GM12891 (cell line): ENCODE results near the gene DNASE1L3.
"Not testable (repeated sequence)": the region's sequence is repeated elsewhere in the genome, so short reads cannot be mapped to it uniquely, and the experiment has no call there.

ENCODE experiments used
- DNase-seq: peaks from one replicate; pipeline ENCODE4 v3.0.0; 2011; ENCODE audit warnings: low spot score; ENCODE audit not compliant: insufficient read length
- FAIRE-seq: peaks from 2 replicates; lab custom pipeline; 2011; peaks lifted over from hg19 to GRCh38; lab: Jason Lieb, UNC
- PAX5 ChIP-seq: IDR thresholded peaks from 2 replicates; pipeline ENCODE4 v1.6.1; 2011; ENCODE audit warnings: low read length, moderate library complexity, mild to moderate bottlenecking; ENCODE audit not compliant: insufficient read depth, severe bottlenecking
- POLR2A ChIP-seq: IDR thresholded peaks from 2 replicates; pipeline ENCODE4 v1.6.1; 2011; ENCODE audit warnings: low read depth, low read length, control low read depth
- POLR2AphosphoS5 ChIP-seq: IDR thresholded peaks from 2 replicates; pipeline ENCODE4 v1.6.1; 2011; ENCODE audit warnings: low read depth, low read length, control low read depth
- POU2F2 ChIP-seq: IDR thresholded peaks from 2 replicates; pipeline ENCODE4 v1.6.1; 2011; ENCODE audit warnings: low read depth, mild to moderate bottlenecking, control low read depth, low read length, moderate library complexity
- SPI1 ChIP-seq: IDR thresholded peaks from 2 replicates; pipeline ENCODE4 v1.6.1; 2011; ENCODE audit warnings: low read depth, low read length, control low read depth
- TAF1 ChIP-seq: IDR thresholded peaks from 2 replicates; pipeline ENCODE4 v1.6.1; 2011; ENCODE audit warnings: low read depth, low read length, control low read depth

The DNASE1L3 gene

DNA sequence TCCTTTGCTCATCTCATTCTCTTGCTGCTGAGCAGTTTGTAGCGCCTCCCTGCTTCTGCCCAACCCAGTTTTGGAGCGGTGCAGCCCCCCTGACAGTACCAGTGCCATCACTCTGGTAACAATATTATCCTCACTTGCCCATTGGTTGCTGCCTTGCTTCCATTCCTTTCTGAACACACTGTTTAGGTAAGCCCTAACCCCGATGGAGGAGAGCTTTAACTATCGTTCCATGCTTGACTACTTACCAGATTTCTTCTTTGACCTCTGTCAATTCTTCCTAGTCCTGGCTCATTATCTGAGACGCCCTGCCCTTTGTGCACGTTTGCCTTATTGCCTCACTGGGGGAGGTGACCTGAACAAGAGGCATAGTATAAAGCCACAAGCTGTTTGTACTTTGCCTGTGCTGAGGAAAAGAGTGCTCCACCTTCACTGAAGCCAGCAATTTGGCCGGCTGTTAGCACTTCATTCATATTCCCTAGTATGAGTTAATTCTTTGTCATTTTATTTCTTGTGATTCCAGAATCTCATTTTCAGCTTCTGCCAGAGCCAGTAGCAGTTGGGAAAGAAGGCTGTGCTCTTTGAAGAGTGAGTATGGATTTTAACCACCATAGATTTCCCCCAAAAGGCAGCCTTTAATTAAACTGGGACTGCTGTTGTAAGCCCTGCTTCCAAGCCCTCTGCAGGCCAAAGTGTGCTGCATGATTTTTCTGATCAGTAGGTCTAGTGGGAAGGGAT is 38.8 kb upstream of the DNASE1L3 start:
- DNase-seq (no peak), FAIRE-seq (no peak)
- TF ChIP-seq POU2F2 (no peak), SPI1 (0 out of 2 replicates have a peak, but pooled peaks have one; percentile 33)

DNA sequence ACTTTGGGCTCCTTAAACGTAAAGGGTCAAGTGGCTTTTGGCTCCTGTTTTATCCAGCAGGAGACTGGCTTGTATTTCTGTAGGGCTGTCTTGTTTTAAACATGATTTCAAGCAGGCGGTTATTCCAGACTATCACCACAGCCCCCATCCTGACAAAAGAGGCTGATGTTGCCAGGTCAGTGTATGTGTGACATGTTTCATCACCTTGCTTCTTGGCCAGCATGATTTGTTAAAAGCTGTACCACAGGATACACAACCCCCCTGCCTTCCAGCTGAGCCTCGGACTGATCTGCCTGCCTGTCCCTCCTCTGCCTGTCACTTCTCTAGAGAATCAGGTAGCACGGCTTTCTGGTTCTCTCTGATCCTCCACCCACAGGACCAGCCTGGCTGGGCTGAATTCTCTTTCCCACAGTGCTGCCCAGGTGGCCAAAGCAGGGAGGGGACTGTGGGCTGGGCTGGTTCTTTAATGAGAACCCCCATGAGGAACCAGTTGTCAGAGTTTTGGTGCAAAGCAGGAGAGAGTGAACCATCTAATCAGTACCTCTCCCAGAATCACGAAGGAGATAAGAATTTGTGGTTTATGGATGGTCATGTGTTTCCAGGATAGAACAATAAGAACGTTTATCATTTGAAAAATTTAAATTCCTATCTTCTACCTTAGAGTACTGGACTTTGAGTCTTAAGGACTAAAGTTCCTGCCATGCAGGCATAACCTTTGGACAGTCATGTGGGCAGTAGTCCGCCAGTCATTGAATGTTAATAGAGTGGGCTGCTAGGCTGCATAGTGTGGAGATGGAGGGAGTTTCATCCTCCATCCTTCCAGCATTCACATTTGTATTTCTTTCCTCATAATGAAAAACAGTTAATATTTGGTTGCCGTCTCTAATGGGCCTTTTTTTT is 35.6 kb upstream of the DNASE1L3 start:
- no peak for DNase-seq
- no peak for TF ChIP-seq PAX5
- TF ChIP-seq POU2F2 = no peak
- TF ChIP-seq POLR2AphosphoS5 = no peak
- TF ChIP-seq POLR2A = no peak
- TF ChIP-seq SPI1 = no peak
- TF ChIP-seq TAF1 = no peak

DNA sequence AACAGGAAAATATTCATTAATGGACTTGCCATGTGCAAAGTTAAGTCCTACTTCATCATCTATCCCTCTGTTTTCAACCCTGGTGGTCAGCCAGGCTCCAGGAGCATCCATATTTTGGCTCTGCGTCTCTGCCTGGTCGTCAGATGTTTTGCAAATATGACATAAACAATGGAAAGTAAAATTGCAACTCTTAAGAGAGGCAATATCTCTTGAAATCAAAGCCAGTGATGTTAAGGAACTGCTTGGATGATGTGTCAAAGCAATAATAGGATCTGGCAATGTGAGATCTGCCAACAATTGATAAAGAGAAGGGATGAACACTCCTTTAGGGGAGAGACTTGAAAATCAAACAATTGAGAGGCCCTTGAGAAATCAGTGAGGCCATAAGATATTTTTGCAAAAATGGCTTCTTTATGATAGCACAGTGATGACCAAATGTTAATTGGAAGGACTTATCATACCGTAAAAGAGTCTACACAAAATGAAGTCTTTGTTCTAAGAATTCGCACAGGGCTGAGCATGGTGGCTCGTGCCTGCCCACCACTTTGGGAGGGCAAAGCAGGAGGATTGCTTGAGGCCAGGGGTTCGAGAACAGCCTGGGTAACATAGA is 33.3 kb upstream of the DNASE1L3 start:
- DNase-seq = no peak
- no peak for FAIRE-seq
- TF ChIP-seq POLR2A (no peak), SPI1 (no peak), PAX5 (no peak)

More for the DNA sequence above, 35.6 kb upstream of the DNASE1L3 start:
- FAIRE-seq = no peak

DNA sequence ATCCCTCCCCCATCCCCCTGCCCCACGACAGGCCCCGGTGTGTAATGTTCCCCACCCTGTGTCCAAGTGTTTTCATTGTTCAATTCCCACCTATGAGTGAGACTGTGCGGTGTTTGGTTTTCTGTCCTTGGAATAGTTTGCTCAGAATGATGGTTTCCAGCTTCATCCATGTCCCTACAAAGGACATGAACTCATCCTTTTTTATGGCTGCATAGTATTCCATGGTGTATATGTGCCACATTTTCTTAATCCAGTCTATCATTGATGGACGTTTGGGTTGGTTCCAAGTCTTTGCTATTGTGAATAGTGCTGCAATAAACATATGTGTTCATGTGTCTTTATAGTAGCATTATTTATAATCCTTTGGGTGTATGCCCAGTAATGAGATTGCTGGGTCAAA is 32.1 kb upstream of the DNASE1L3 start:
- not testable (repeated sequence) for DNase-seq, FAIRE-seq

DNA sequence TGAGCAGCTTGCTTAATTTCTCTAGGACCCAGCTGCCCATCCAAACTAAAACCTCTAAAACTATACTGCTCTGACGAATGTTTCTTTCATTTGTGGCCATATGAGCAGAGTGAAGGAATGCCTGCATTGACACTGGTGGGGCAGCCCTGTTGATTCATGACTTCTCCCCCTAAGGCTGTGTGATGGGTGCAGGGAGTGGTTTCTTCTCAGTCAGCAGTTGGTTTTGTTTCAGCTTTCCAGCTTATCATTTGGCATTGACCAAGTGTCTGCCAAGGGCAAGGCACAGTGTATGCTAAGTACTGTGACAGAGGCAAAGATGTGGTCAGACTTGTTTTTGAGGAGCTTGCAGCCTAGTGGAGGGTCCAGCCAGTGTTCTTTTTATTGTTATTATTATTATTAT is 31.6 kb upstream of the DNASE1L3 start:
- no peak for TF ChIP-seq POLR2A
- no peak for TF ChIP-seq SPI1
- TF ChIP-seq POLR2AphosphoS5 = no peak
- no peak for TF ChIP-seq TAF1
- no peak for TF ChIP-seq POU2F2
- no peak for TF ChIP-seq PAX5
- DNase-seq (no peak), FAIRE-seq (no peak)

DNA sequence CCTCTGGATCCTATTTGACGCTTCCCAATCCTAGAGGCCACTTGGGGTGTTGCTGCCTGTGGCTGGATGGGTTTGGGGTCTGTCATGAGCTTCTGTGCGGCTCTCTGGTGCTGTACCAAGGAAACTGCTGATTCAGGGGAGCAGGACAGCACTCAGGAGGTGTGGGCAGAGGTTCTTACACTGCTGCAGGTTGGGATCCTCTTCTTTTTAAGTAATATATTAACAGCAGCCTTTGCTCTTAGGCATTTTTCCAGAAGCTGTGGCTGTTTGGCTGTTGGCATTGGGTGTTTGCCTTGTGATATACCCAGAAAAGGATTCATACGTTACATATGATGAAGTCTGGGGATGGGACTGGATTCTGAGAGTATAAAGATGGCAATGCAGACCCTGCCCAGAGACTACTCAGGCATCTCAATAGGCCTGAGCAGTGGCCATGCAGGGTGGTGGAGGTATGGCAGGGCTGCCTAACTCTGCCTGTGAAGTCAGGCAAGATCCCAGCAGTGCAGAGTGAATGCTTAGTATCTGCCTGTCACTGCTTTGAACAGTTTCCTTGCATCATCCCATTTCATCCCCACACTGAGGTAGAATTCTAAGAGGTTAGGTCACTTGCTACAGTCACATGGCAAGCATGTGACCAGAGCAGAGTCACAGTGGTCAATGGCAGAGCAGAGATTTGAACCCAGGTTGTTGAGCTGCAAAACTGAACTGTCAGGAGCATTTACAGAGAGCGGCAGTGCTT is 30.7 kb upstream of the DNASE1L3 start:
- DNase-seq = no peak
- FAIRE-seq = no peak
- no peak for TF ChIP-seq POLR2AphosphoS5
- no peak for TF ChIP-seq SPI1
- TF ChIP-seq PAX5 = no peak
- no peak for TF ChIP-seq POLR2A
- no peak for TF ChIP-seq POU2F2
- no peak for TF ChIP-seq TAF1

DNA sequence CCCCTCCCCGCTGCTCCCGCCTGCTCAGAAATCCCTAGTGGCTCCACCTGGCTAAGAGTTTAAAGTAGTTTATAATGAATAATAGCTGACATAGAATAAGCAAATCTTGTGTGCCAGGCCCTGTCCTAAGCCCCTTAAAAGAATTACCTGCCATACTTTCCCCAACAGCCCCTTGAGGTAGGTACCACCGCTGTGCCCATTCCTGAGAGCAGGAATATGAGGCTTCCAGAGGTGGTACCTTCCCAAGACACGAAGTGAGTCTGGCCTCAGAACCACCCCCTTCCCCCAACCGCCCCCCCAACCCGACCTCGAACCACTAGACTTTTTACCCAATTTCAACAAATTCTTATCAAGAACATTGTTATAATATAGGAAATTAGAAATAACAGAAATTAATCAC is 28.1 kb upstream of the DNASE1L3 start:
- FAIRE-seq (no peak), DNase-seq (no peak)
- no peak for TF ChIP-seq PAX5
- no peak for TF ChIP-seq POLR2A
- TF ChIP-seq POLR2AphosphoS5 = no peak

DNA sequence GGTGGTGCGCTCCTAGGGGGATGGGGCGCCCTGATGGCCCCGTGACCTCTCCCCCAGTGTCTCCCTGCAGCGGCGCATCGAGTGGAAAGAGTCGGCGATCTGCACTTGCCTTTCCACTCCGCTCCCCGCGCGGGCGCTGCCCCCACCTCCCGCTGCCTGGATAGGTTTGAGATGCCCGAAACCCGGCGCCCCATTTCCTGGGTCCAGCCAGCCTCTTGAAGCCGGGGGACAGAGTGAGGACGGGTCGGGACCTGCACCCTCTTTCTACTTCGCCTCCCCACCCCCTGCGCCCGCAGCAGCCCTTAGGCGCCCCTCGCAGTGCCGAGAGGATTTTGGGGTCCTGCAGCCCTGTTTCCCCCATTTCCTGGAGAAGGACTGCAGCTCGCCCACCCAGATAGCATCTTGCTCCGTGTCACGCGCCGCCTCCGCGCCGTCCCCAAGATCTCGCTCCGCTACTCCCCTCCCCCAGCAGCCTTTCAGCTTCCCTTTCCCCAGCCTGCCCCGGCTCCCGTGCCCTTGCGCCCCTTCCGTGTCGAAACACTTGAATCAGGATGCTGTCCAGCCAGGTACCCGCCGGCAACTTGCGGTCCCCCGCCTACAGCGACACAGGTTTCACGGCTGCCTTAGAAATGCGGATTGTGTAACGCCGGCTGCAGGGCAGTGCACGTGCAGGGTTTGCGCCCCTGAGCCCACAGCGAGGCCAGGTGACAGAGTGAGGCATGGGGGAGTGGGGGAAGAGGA is 27.3 kb upstream of the DNASE1L3 start:
- no peak for TF ChIP-seq POLR2AphosphoS5
- TF ChIP-seq TAF1 = no peak
- DNase-seq (no peak), FAIRE-seq (peak; percentile 76)

DNA sequence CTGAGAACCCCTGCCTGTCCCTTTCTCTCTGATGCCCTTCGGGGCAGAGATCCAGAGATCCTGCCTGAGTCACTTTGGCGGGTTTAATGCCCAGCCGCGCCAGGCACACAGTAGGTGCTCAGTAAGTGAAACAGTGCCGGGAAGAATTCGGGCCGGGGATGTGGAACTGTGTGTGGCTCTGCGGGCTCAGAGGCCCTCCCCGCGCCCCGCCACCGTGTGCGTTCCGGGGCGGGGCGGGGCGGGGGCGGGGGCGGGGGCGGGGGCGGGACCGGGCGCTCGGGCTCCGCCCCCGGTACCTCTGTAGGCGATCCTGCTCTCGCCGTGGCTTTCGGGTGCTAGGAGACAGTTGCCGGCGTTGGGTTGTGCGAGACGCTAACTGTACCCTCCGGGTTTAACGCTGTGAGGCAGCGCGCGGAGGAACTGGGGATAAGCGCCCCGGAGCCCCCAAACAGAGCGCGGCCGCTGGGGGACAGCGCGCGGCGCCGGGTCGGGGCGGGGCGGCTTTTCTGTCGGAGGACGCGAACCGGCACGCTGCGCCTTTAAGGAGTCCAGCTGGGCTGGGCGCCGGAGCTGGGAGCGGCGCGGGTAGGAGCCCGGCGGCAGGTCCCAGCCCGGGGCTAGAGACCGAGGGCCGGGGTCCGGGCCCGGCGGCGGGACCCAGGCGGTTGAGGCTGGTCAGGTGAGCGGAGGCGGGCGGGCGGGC is 26.6 kb upstream of the DNASE1L3 start, which contains the start of gene ABHD6:
Gene ABHD6 (plus strand): TSS at position 555 of the 703 bp plus-strand sequence. CDS start 18,795 bp downstream, outside the sequence.
- DNase-seq = peak; percentile 87
- FAIRE-seq = peak; percentile 86
- no peak for TF ChIP-seq POLR2A
- no peak for TF ChIP-seq PAX5
- TF ChIP-seq TAF1 = no peak
- no peak for TF ChIP-seq POLR2AphosphoS5
- TF ChIP-seq SPI1 = no peak
- TF ChIP-seq POU2F2 = no peak
